Neural progenitor cell (in vitro differentiated cells): ENCODE measurements around the gene LRRC8A. TPM values are rescaled to one million over a fixed set of nuclear protein-coding genes. Genes with fewer than 3 reads are reported as not detected.

ENCODE experiments used
- DNase-seq: peaks from one replicate; pipeline ENCODE4 v3.0.0-alpha.2; 2016; ENCODE audit warnings: low spot score
- H2AFZ ChIP-seq: fragments of 200-600 bp; sonication (generic); replicated peaks from 2 replicates; pipeline ENCODE4 v1.6.1; 2016; ENCODE audit warnings: antibody characterized with exemption
- H3F3A ChIP-seq: fragments of 200-600 bp; sonication (generic); 2 replicates; pipeline ENCODE4 v1.6.1; 2016; ENCODE audit warnings: antibody characterized with exemption, low read depth
- H3K27ac ChIP-seq: fragments of 200-600 bp; sonication (generic); 2 replicates; pipeline ENCODE4 v1.5.1; 2016; ENCODE audit warnings: mild to moderate bottlenecking
- H3K27me3 ChIP-seq: fragments of 200-600 bp; sonication (generic); 2 replicates; pipeline ENCODE4 v1.6.1; 2016; ENCODE audit warnings: mild to moderate bottlenecking, moderate library complexity
- H3K36me3 ChIP-seq: fragments of 200-600 bp; sonication (generic); 2 replicates; pipeline ENCODE4 v1.5.1; 2016
- H3K4me1 ChIP-seq: fragments of 200-600 bp; sonication (generic); 2 replicates; pipeline ENCODE4 v1.6.1; 2016; ENCODE audit warnings: mixed run types
- H3K4me2 ChIP-seq: fragments of 200-600 bp; sonication (generic); 2 replicates; pipeline ENCODE4 v1.6.1; 2016
- H3K4me3 ChIP-seq: fragments of 200-600 bp; sonication (generic); 2 replicates; pipeline ENCODE4 v1.5.1; 2016
- H3K79me2 ChIP-seq: fragments of 200-600 bp; sonication (generic); 2 replicates; pipeline ENCODE4 v1.6.1; 2016; ENCODE audit warnings: low read depth
- H3K9ac ChIP-seq: fragments of 200-600 bp; sonication (generic); 2 replicates; pipeline ENCODE4 v1.6.1; 2016
- H3K9me3 ChIP-seq: fragments of 200-600 bp; sonication (generic); 2 replicates; pipeline ENCODE4 v1.5.1; 2016; ENCODE audit warnings: low read depth
- H4K20me1 ChIP-seq: fragments of 200-600 bp; sonication (generic); 2 replicates; pipeline ENCODE4 v1.6.1; 2016; ENCODE audit warnings: low read depth
- H3K27ac Mint-ChIP-seq: 3 replicates; pipeline ENCODE4 v1.8.0; 2021; ENCODE audit warnings: mixed read lengths
- H3K27me3 Mint-ChIP-seq: 2 replicates; pipeline ENCODE4 v1.8.0; 2022; ENCODE audit warnings: low read depth, mild to moderate bottlenecking, inconsistent platforms, moderate library complexity, mixed read lengths; ENCODE audit not compliant: insufficient read depth
- H3K36me3 Mint-ChIP-seq: 3 replicates; pipeline ENCODE4 v1.8.0; 2021; ENCODE audit warnings: mixed read lengths
- H3K4me1 Mint-ChIP-seq: 3 replicates; pipeline ENCODE4 v1.8.0; 2021; ENCODE audit warnings: mixed read lengths
- H3K4me3 Mint-ChIP-seq: 3 replicates; pipeline ENCODE4 v1.8.0; 2021; ENCODE audit warnings: mild to moderate bottlenecking, moderate library complexity, mixed read lengths
- H3K9me3 Mint-ChIP-seq: 3 replicates; pipeline ENCODE4 v1.8.0; 2020; ENCODE audit warnings: mixed read lengths
- CTCF ChIP-seq: fragments of 200-600 bp; sonication (generic); IDR thresholded peaks from 2 replicates; pipeline ENCODE4 v1.5.1; 2017; ENCODE audit warnings: antibody characterized with exemption, mild to moderate bottlenecking
- EZH2 ChIP-seq: fragments of 200-600 bp; sonication (generic); IDR thresholded peaks from 2 replicates; pipeline ENCODE4 v1.6.1; 2017; ENCODE audit warnings: antibody characterized with exemption, mild to moderate bottlenecking, moderate library complexity
- EZH2phosphoT487 ChIP-seq: fragments of 200-600 bp; sonication (generic); IDR thresholded peaks from 2 replicates; pipeline ENCODE4 v1.6.1; 2017; ENCODE audit warnings: antibody characterized with exemption
- total RNA-seq: library from RNA; depleted of rRNA; stranded (reverse); fragments of >200 nt; gene quantifications from 2 replicates; pipeline ENCODE4 v1.2.3, GENCODE V29; 2015; ENCODE audit warnings: low replicate concordance

LRRC8A gene
- total RNA-seq, 1 donor from 2014 or later = 17.1 TPM

- H4K20me1 ChIP-seq = peaks cover 11% of the 10 kb centered on the region
- H3K27me3 ChIP-seq = no peaks in the 10 kb centered on the region
- H3F3A ChIP-seq = no peaks in the 10 kb centered on the region
- H3K79me2 ChIP-seq = peaks cover 23% of the 10 kb centered on the region
- H3K4me1 ChIP-seq = no peaks in the 10 kb centered on the region
- H3K27ac Mint-ChIP-seq = no peak overlapping the region
- TF ChIP-seq CTCF = no peak
- TF ChIP-seq EZH2phosphoT487 = no peak
- no peak for TF ChIP-seq EZH2
- H3K4me3 ChIP-seq = no peak overlapping the region
- H2AFZ ChIP-seq = no peak overlapping the region
- DNase-seq = no peak
- H3K9me3 Mint-ChIP-seq = no peaks in the 10 kb centered on the region
- no peaks in the 10 kb centered on the region for H3K36me3 ChIP-seq
- H3K9me3 ChIP-seq = no peaks in the 10 kb centered on the region
- no peak overlapping the region for H3K4me2 ChIP-seq
- H3K4me3 Mint-ChIP-seq = no peak overlapping the region
- H3K36me3 Mint-ChIP-seq = peaks cover 2% of the 10 kb centered on the region
- no peak overlapping the region for H3K9ac ChIP-seq
- no peak overlapping the region for H3K27ac ChIP-seq
- no peaks in the 10 kb centered on the region for H3K4me1 Mint-ChIP-seq
- no peaks in the 10 kb centered on the region for H3K27me3 Mint-ChIP-seq
Measured at GRCh38 chr9:128901822-128902221, 19.9 kb downstream of the LRRC8A start.

DNA sequence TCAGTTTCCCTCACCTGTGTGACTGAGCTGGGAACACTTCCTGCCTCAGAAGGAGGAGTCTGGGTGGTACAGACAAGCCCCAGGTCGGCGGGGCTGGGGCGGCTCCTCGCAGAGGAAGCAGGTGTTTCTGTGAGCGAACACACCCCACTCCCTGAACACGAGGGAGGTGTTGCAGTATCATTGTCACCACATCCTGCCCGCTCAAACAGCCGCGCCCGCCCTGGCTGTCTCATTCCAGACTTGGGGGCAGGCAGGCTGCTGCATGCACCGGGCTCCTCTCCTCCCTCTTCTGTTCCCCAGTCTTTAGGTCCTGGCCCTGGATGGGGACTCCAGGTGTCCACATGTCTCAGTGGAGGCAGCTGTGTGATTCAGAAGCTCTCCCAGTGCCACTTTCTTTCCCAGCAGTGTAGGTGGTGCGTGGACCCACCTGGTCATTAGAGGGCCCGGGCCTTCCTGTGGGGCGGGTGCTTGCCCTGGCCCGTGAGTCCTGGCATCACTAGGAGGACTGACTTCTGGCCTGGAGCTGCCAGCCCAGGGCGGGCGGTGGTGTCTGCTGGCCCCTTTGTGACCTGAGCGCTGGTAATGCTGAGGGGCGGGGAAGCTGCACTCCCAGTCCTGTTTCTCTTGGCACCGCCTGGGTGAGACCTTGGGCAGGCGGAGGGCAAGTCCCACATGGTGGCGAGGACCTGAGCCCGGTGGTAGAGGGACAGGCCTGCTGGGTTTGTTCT lies 20.6 kb downstream of the LRRC8A start:
- no peaks in the 10 kb centered on the region for H3K27me3 Mint-ChIP-seq
- no peak overlapping the region for H3K4me3 ChIP-seq
- H3K36me3 Mint-ChIP-seq = peaks cover 2% of the 10 kb centered on the region
- peaks cover 23% of the 10 kb centered on the region for H3K79me2 ChIP-seq
- no peaks in the 10 kb centered on the region for H3K36me3 ChIP-seq
- no peak overlapping the region for H2AFZ ChIP-seq
- no peak overlapping the region for H3K27ac Mint-ChIP-seq
- peaks cover 11% of the 10 kb centered on the region for H4K20me1 ChIP-seq
- no peak for DNase-seq
- H3K4me1 Mint-ChIP-seq = no peaks in the 10 kb centered on the region
- H3K27me3 ChIP-seq = no peaks in the 10 kb centered on the region
- H3K9me3 ChIP-seq = no peaks in the 10 kb centered on the region
- H3K9ac ChIP-seq = no peak overlapping the region
- H3K4me3 Mint-ChIP-seq = no peak overlapping the region
- TF ChIP-seq EZH2 (no peak), EZH2phosphoT487 (no peak), CTCF (no peak)
- H3K27ac ChIP-seq = no peak overlapping the region
- H3K9me3 Mint-ChIP-seq = no peaks in the 10 kb centered on the region
- H3F3A ChIP-seq = no peaks in the 10 kb centered on the region
- no peak overlapping the region for H3K4me2 ChIP-seq
- H3K4me1 ChIP-seq = no peaks in the 10 kb centered on the region

GRCh38 chr9:128903079-128903461 lies 21.1 kb downstream of the LRRC8A start:
- Mint-ChIP-seq H3K4me3 (no peak overlapping the region), H3K9me3 (no peaks in the 10 kb centered on the region), H3K27ac (no peak overlapping the region), H3K4me1 (no peaks in the 10 kb centered on the region), H3K27me3 (no peaks in the 10 kb centered on the region), H3K36me3 (peaks cover 8% of the 10 kb centered on the region)
- H3K9me3 ChIP-seq = no peaks in the 10 kb centered on the region
- H3K4me2 ChIP-seq = no peak overlapping the region
- H3K27me3 ChIP-seq = no peaks in the 10 kb centered on the region
- DNase-seq = no peak
- H3F3A ChIP-seq = no peaks in the 10 kb centered on the region
- H3K27ac ChIP-seq = no peak overlapping the region
- H3K79me2 ChIP-seq = peaks cover 21% of the 10 kb centered on the region
- no peak overlapping the region for H2AFZ ChIP-seq
- no peaks in the 10 kb centered on the region for H3K36me3 ChIP-seq
- no peaks in the 10 kb centered on the region for H3K4me1 ChIP-seq
- TF ChIP-seq CTCF (no peak), EZH2phosphoT487 (no peak), EZH2 (no peak)
- H3K9ac ChIP-seq = no peak overlapping the region
- peaks cover 10% of the 10 kb centered on the region for H4K20me1 ChIP-seq
- H3K4me3 ChIP-seq = no peak overlapping the region
